GM19238 (cell line): ENCODE results near the gene IFT57.

ENCODE experiments used
- DNase-seq: peaks from one replicate; pipeline ENCODE4 v3.0.0; 2011; ENCODE audit warnings: low spot score; ENCODE audit not compliant: insufficient read length

The IFT57 gene

GRCh38 chr3:108219336-108219735 is 2.9 kb downstream of the IFT57 start:
- DNase-seq = no peak

DNA sequence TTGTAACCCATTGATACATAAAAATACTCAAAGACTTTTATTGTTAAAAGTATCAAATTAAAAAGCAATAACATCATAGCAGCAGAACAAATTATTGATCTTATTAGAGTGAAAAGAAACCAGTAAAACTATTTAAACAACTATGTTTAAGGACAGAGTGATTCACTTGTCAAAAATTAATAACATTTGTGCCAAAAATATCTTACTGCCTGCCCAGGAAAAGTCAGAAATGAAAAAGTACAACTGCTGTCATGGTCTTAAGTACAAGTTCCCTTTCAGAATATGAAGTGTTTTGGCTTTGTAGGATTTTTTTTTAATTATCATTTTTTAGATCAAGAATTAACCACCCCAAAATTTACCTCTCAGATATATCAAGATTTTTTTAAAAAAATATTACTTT is 3.4 kb downstream of the IFT57 start:
- no peak for DNase-seq

GRCh38 chr3:108215871-108216270 is 6.4 kb downstream of the IFT57 start:
- DNase-seq = no peak

- DNase-seq = no peak
These were observed 12.6 kb downstream of the IFT57 start for GRCh38 chr3:108209579-108209978.

GRCh38 chr3:108208831-108209230 is 13.4 kb downstream of the IFT57 start:
- DNase-seq = no peak

DNA sequence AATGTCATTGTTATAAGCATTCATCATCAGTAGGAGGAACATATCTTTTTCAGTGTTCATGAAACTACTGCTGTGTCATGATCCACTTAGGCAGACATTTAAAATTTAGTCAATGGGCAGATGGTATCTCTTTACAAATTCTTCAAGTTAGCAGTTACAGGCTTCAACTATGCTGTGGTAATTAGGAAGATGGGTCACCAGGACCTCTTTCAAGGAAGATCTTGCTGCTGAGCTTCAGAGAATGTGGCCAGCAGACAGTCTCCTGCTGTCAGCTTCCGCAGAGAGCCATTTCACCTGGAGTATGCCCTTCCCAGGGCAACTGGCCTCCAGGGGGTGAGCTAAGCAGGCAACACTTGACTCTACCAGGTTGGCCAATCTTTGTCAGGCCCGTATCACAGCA is 19.4 kb downstream of the IFT57 start:
- DNase-seq = no peak

GRCh38 chr3:108202080-108202479 is 20.1 kb downstream of the IFT57 start:
- no peak for DNase-seq

GRCh38 chr3:108201258-108201657 is 21.0 kb downstream of the IFT57 start:
- no peak for DNase-seq

- no peak for DNase-seq
These were observed 21.6 kb downstream of the IFT57 start for GRCh38 chr3:108200578-108200977.

DNA sequence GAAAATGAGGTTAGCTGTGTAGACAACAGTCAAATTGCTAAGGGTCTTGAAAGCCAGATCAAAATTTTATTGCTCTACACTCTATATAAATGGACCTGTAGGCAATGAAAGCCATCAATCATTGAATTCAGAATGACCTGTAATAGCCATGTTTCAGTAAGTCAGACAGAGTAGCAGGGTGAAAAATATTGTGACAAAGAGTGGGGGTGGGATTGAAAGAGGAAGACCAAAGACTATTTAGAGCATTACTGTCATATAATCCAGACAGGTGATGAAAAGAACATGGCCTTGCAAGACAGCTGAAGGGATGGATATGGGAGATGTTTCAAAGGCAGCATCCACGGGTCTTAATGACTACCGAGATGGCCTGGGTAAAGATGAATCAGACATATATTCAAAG is 22.2 kb downstream of the IFT57 start:
- no peak for DNase-seq

DNA sequence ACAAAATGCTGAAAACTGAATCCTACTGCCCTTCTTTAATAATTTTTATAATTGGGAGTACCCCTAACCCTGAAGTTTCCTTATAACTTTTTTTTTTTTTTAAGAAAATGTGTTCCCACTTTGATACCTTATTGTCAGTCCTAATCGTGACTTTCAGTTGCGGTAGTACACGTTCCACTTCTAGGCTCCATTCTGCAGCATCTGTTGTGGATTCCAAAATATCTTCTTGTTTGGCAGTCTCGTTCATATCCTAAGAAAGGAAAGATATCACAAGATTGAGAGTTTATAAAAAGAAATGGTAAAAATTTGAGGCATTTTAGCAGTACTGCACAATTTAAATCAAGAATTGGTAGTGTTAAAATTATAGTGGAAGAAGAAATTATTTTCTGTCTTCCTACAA is 30.8 kb downstream of the IFT57 start:
- DNase-seq = no peak

- no peak for DNase-seq
These were observed 31.9 kb downstream of the IFT57 start for GRCh38 chr3:108190346-108190745.

- DNase-seq = no peak
These were observed 32.8 kb downstream of the IFT57 start for GRCh38 chr3:108189440-108189839.

- no peak for DNase-seq
These were observed 36.7 kb downstream of the IFT57 start for GRCh38 chr3:108185536-108185935.

DNA sequence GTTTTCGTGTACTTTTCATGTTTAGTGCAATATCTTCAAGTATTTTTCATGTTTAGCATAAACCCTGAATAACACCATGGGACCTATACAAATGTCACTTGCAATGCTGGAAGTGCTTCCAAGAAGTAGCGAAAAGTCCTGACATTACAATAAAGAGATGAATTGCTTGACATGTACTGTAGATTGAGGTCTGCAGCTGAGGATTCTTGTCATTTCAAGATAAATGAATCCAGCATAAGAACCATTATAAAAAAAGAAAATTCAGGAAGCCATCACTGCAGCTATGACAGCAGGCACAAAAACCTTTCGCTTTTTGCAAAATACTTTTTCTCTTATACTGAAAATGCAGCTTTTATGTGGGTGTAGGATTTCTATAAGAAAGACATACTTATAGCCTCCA is 37.4 kb downstream of the IFT57 start:
- DNase-seq = no peak

DNA sequence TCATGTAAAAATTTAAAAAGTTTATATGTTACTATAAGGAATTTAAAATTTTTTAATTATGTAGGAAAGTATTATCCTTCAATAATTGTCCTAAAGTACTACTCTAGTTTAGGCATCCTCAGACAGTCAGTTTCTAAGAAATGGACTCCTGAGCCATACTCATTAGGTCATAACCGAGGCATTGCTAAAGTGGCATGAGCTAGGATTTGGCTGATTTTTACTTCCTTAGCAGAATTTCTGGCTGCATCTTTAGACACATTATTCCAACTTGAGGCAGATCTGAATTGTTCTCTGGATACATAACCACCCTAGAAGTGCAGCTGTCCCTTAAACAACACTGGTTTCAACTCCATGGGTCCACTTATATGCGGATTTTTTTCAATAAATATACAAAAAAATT is 38.3 kb downstream of the IFT57 start:
- DNase-seq = no peak

DNA sequence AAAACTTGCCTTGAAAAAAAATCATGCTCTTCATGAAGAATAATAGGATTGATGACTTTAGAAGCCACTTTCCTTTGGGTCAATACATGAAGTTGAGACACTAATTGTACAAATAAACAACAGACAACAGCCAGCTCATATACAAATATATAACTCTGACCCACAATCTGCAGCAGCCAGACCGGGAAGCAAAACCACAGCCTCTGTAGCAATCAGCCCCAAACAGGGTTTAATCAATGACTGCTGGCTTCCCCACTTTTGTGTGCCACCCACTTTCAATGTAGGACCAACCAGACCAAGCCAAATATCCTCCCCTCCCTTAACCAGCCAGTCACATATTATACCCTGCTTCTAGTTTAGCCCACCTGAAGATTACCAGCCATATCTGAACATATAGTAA is 39.0 kb downstream of the IFT57 start:
- no peak for DNase-seq

DNA sequence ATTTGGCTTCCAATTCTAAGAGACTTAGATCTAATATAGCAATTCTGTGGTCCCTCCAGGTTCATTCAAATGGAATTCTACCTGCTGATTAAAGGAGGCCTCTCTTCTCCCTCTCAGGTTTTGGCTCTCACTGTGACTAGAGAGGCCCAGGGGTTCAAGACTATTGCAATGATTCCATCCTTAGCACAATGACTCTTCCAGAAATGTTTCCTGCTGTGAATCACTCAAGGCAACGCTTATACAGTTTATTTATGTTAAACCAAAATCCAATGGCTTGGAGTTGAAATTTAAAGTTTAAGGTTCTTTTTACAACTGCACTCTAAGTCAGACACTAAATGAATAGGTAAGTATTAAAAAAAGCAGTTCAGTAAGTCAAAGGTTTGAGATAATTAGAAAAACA is 39.9 kb downstream of the IFT57 start:
- no peak for DNase-seq

DNA sequence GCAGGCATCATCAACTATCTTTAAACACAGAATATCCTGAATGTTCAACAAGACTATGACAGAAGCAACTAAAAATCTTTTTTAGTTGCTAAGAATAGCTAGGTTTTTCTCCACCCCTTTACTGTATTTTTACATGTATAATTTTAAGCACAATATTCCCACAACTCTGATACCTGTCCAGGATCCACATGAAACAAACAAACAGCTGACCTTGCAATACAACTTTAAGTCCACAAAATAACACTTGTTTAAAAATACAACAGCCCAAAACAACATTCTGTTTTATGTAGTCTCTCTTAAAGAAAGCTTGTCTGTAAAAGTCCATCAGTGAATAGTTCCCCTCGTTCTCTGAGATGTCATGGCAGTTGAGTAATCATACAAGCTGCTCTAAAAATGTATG is 41.1 kb downstream of the IFT57 start:
- no peak for DNase-seq

DNA sequence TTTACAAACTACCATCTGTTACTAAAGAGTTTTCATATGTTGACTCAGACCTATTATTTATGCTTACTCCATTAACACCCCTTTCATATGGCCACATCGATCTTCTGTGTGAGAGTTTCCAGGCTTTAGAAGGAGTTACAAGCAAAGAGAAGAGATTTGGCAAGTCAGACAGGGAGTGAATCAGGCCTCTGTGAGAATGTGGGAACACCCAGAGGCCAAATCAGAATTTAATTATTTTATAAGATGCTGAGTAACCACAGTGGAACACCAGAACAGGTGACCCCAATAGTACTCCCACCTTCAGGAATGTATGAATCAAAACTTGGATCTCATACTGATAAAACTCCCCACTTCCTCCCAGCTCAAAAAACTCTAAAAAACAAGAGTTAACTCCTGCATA is 42.0 kb downstream of the IFT57 start:
- no peak for DNase-seq

GRCh38 chr3:108178676-108179075 is 43.5 kb downstream of the IFT57 start:
- DNase-seq = no peak

GRCh38 chr3:108177536-108177935 is 44.7 kb downstream of the IFT57 start:
- no peak for DNase-seq

GRCh38 chr3:108175352-108175751 is 46.9 kb downstream of the IFT57 start:
- DNase-seq = no peak

DNA sequence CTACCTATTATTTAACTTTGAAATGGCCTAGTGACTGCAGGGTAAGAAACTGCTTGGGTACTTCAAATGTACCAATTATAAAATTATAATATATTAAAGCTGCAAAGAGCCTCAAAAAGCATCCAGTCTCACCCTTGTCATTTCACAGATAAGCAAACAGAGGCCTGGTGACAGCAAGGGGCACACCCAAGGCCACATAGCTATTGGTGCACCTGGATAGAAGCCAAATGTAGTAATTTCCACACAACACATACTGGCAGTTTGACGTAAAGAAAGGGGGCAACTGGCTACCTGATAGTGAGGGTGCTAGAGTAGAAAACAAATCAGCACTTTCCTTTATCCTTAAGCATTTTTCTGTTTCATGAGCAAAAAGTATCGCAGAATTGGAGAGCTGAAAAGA is 51.1 kb downstream of the IFT57 start:
- DNase-seq = no peak

DNA sequence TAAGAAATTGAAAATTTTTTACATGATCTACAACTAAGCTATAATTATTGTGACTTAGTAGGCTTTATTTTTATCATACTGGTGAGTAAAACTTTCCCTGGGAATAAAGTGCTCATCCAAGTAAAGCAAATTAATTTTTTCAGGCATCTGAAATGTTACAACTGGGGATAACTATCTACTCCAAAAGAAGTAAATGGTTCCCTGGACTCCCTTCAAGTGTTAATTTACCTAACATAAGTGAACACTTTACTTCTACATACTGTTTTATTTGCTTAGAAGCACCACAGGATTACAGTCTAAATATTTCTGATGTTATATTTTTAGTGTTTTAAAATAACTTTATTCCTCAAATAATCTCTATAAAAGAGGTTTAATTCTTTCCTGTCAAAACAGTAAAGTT is 57.8 kb downstream of the IFT57 start:
- no peak for DNase-seq
